Caco-2 (cell line): ENCODE data around the gene MRAS. TPM values are rescaled to one million over a fixed set of nuclear protein-coding genes. Genes with fewer than 3 reads are reported as not detected.

ENCODE experiments used
- BruUV-seq: library from RNA; stranded (reverse); fragments of 400-500 nt; replicated peaks from 2 replicates; lab custom pipeline; 2021; lab: Mats Ljungman, UMichigan
- CTCF ChIA-PET: fragments of 300-600 bp; sonication (Branson Sonifier 250); formaldehyde crosslinking; loops from one replicate; lab custom pipeline; 2022; ENCODE audit warnings: antibody characterized with exemption; lab: Charles Lee
- POLR2A ChIA-PET: fragments of 300-600 bp; sonication (Branson Sonifier 250); formaldehyde crosslinking; loops from one replicate; lab custom pipeline; 2022; ENCODE audit warnings: antibody characterized with exemption; lab: Charles Lee
- DNase-seq, 2 experiments: peaks; one replicate each; pipeline versions ENCODE4 v3.0.0 to v3.0.0-alpha.2; 2020 to 2022
- H3K27me3 ChIP-seq: replicated peaks from 2 replicates; pipeline ENCODE4 v1.6.0; 2011; ENCODE audit warnings: low read length; ENCODE audit not compliant: control insufficient read depth, insufficient read depth
- H3K36me3 ChIP-seq: 2 replicates; pipeline ENCODE4 v1.5.1; 2011; ENCODE audit warnings: low read length; ENCODE audit not compliant: control insufficient read depth, insufficient read depth
- H3K4me1 ChIP-seq: fragments of 250-450 bp; sonication (Bioruptor Pico); 2 replicates; pipeline ENCODE4 v1.5.1; 2020; ENCODE audit warnings: mild to moderate bottlenecking
- H3K4me3 ChIP-seq: 2 replicates; pipeline ENCODE4 v1.5.1; 2011; ENCODE audit warnings: low read depth, mild to moderate bottlenecking, control low read depth, low read length
- H3K9me3 ChIP-seq: fragments of 250-450 bp; sonication (Bioruptor Pico); 2 replicates; pipeline ENCODE4 v1.5.1; 2020; ENCODE audit warnings: mild to moderate bottlenecking, moderate library complexity
- H3K27ac Mint-ChIP-seq: one replicate; pipeline ENCODE4 v1.8.0; 2022; ENCODE audit warnings: mixed read lengths; ENCODE audit not compliant: unreplicated experiment
- H3K27me3 Mint-ChIP-seq: one replicate; pipeline ENCODE4 v1.8.0; 2022; ENCODE audit warnings: mixed read lengths; ENCODE audit not compliant: insufficient read depth, unreplicated experiment
- H3K36me3 Mint-ChIP-seq: one replicate; pipeline ENCODE4 v1.8.0; 2022; ENCODE audit warnings: mild to moderate bottlenecking, mixed read lengths; ENCODE audit not compliant: insufficient read depth, unreplicated experiment
- H3K4me1 Mint-ChIP-seq: one replicate; pipeline ENCODE4 v1.8.0; 2022; ENCODE audit warnings: low read depth, mixed read lengths; ENCODE audit not compliant: unreplicated experiment
- H3K4me3 Mint-ChIP-seq: one replicate; pipeline ENCODE4 v1.8.0; 2022; ENCODE audit warnings: mild to moderate bottlenecking, moderate library complexity, mixed read lengths; ENCODE audit not compliant: unreplicated experiment
- H3K9me3 Mint-ChIP-seq: one replicate; pipeline ENCODE4 v1.8.0; 2022; ENCODE audit warnings: mixed read lengths; ENCODE audit not compliant: unreplicated experiment
- intact Hi-C: fragments of 100-400 bp; cut with micrococcal nuclease; formaldehyde crosslinking; loops from one replicate; pipeline ENCODE4 v1.10.0; 2022; ENCODE audit not compliant: unreplicated experiment
- total RNA-seq: library from RNA; stranded (reverse); gene quantifications from 2 replicates; pipeline ENCODE4 v1.2.3, GENCODE V29; 2022
- TF ChIP-seq, protein P1 (sequence below), 2 experiments: fragments of 200-600 bp in 1 of 2; IDR thresholded peaks; 1 replicate in 1 of 2; 2 replicates in 1 of 2; pipeline versions ENCODE4 v1.5.1 to v1.8.0; 2011 to 2022; ENCODE audit warnings: antibody characterized with exemption in 1 of 2, control low read depth in 1 of 2, inconsistent platforms in 1 of 2, low read depth in 1 of 2, low read length in 1 of 2, mild to moderate bottlenecking in 1 of 2, moderate library complexity in 1 of 2; ENCODE audit not compliant: insufficient read depth in 1 of 2, severe bottlenecking in 1 of 2, unreplicated experiment in 1 of 2

The MRAS gene
- total RNA-seq, 1 experiment from 2014 or later = 11.4 TPM

- Mint-ChIP-seq H3K4me3 (no peak overlapping the region), H3K9me3 (no peaks in the 10 kb centered on the region), H3K36me3 (no peaks in the 10 kb centered on the region), H3K4me1 (peaks cover 18% of the 10 kb centered on the region), H3K27me3 (no peaks in the 10 kb centered on the region), H3K27ac (no peak overlapping the region)
- H3K4me1 ChIP-seq = peaks cover 32% of the 10 kb centered on the region
- BruUV-seq = no TSS peak
- ChIA-PET POLR2A (no interaction called here), CTCF (no interaction called here)
- H3K4me3 ChIP-seq = no peak overlapping the region
- peak in 1 of 2 experiments; percentile 11 for DNase-seq
- intact Hi-C loops = no loop called here
- TF ChIP-seq, protein P1, sequence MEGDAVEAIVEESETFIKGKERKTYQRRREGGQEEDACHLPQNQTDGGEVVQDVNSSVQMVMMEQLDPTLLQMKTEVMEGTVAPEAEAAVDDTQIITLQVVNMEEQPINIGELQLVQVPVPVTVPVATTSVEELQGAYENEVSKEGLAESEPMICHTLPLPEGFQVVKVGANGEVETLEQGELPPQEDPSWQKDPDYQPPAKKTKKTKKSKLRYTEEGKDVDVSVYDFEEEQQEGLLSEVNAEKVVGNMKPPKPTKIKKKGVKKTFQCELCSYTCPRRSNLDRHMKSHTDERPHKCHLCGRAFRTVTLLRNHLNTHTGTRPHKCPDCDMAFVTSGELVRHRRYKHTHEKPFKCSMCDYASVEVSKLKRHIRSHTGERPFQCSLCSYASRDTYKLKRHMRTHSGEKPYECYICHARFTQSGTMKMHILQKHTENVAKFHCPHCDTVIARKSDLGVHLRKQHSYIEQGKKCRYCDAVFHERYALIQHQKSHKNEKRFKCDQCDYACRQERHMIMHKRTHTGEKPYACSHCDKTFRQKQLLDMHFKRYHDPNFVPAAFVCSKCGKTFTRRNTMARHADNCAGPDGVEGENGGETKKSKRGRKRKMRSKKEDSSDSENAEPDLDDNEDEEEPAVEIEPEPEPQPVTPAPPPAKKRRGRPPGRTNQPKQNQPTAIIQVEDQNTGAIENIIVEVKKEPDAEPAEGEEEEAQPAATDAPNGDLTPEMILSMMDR (IDR thresholded peaks at IDR 0.05; ENCODE audit: insufficient read depth in 1 of 2, low read depth in 1 of 2, low read length in 1 of 2, severe bottlenecking in 1 of 2, unreplicated experiment in 1 of 2) = no peak
- H3K27me3 ChIP-seq = no peaks in the 10 kb centered on the region
- no peaks in the 10 kb centered on the region for H3K9me3 ChIP-seq
- no peaks in the 10 kb centered on the region; the same call in 1 of the 2 replicates for H3K36me3 ChIP-seq
These were observed 96.9 kb downstream of the MRAS start for GRCh38 chr3:138445236-138445635.

DNA sequence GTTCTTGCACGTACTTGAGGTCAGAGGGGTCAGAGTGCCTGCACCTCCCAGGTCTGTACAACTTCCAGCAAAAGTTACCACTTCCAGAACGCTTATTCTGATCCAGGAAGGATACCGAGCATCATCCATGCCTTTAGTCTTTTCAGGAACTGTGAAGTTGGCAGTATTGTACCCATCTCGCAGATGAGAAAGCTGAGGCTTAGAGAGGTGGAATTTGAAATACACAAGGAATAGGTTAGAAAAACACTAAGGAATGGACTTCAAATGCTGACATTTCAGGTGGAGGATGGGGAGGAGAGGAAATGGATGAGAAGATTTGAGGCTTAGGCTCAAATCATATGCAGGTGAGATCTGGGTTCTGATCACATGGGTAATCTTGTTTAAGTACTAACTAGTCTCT is 97.3 kb downstream of the MRAS start:
- Histone ChIP-seq H3K36me3 (no peaks in the 10 kb centered on the region; the same call in 1 of the 2 replicates), H3K4me3 (no peak overlapping the region), H3K4me1 (peaks cover 32% of the 10 kb centered on the region), H3K9me3 (no peaks in the 10 kb centered on the region), H3K27me3 (no peaks in the 10 kb centered on the region)
- no TSS peak for BruUV-seq
- ChIA-PET POLR2A (no interaction called here), CTCF (no interaction called here)
- no peaks in the 10 kb centered on the region for H3K36me3 Mint-ChIP-seq
- peaks cover 18% of the 10 kb centered on the region for H3K4me1 Mint-ChIP-seq
- H3K9me3 Mint-ChIP-seq = no peaks in the 10 kb centered on the region
- DNase-seq = no peak
- TF ChIP-seq, protein P1 (IDR thresholded peaks at IDR 0.05; ENCODE audit: insufficient read depth in 1 of 2, low read depth in 1 of 2, low read length in 1 of 2, severe bottlenecking in 1 of 2, unreplicated experiment in 1 of 2) = no peak
- H3K27me3 Mint-ChIP-seq = no peaks in the 10 kb centered on the region
- intact Hi-C loops = no loop called here
- H3K4me3 Mint-ChIP-seq = no peak overlapping the region
- H3K27ac Mint-ChIP-seq = no peak overlapping the region

GRCh38 chr3:138448631-138449030 is 100.3 kb downstream of the MRAS start:
- CTCF ChIA-PET = no interaction called here
- H3K4me3 Mint-ChIP-seq = no peak overlapping the region
- POLR2A ChIA-PET = interaction anchor here (0.7 kb wide), 1 partner anchor 98 kb away, joined by 9 read pairs; no protein-coding TSS in a partner anchor
- Histone ChIP-seq H3K36me3 (no peaks in the 10 kb centered on the region; the same call in 1 of the 2 replicates), H3K9me3 (no peaks in the 10 kb centered on the region), H3K4me1 (peaks cover 9% of the 10 kb centered on the region), H3K4me3 (no peak overlapping the region), H3K27me3 (no peaks in the 10 kb centered on the region)
- H3K27me3 Mint-ChIP-seq = no peaks in the 10 kb centered on the region
- DNase-seq = peak in 1 of 2 experiments; percentile 5
- TF ChIP-seq, protein P1 (IDR thresholded peaks at IDR 0.05; ENCODE audit: insufficient read depth in 1 of 2, low read depth in 1 of 2, low read length in 1 of 2, severe bottlenecking in 1 of 2, unreplicated experiment in 1 of 2) = no peak
- no peaks in the 10 kb centered on the region for H3K9me3 Mint-ChIP-seq
- BruUV-seq = no TSS peak
- H3K27ac Mint-ChIP-seq = no peak overlapping the region
- H3K4me1 Mint-ChIP-seq = peaks cover 8% of the 10 kb centered on the region
- no peaks in the 10 kb centered on the region for H3K36me3 Mint-ChIP-seq
- intact Hi-C loops = no loop called here
